B cell (primary cell): Measurements from ENCODE around the gene HMOX1. TPM values are rescaled to one million over a fixed set of nuclear protein-coding genes. Genes with fewer than 3 reads are reported as not detected.
A peak's percentile ranks its signal among the peaks of the same experiment; 100 is the strongest.

ENCODE experiments used
- ATAC-seq: fragments of 200-7000 bp; cut with Tn5 transposase; one replicate; pipeline ENCODE4 v1.10.0; 2021; ENCODE audit warnings: low read depth, mild to moderate bottlenecking, moderate number of reproducible peaks, moderate library complexity
- CTCF ChIA-PET: fragments of 350-600 bp; sonication (Branson Sonifier 250); formaldehyde crosslinking; loops from one replicate; lab custom pipeline; 2021; ENCODE audit warnings: antibody characterized with exemption, inconsistent platforms; lab: Charles Lee
- POLR2A ChIA-PET: fragments of 350-600 bp; sonication (Branson Sonifier 250); formaldehyde crosslinking; loops from one replicate; lab custom pipeline; 2021; ENCODE audit warnings: antibody characterized with exemption; lab: Charles Lee
- DNase-seq: peaks from one replicate; pipeline ENCODE4 v3.0.0; 2013
- H2AFZ ChIP-seq: 2 replicates; pipeline ENCODE4 v1.6.1; 2012; ENCODE audit warnings: mild to moderate bottlenecking, low read depth, low read length; ENCODE audit not compliant: insufficient read depth, poor library complexity, severe bottlenecking
- H3K27ac ChIP-seq, 2 donors: 1 replicate in 1 of 2; 2 replicates in 1 of 2; pipeline ENCODE4 v1.5.1; 2012 to 2013; ENCODE audit warnings: low read length in 2 of 2, mild to moderate bottlenecking in 2 of 2, moderate library complexity in 1 of 2
- H3K27me3 ChIP-seq, 4 experiments: fragments of 200-600 bp in 1 of 4; sonication (generic) in 1 of 4; replicated peaks in 1 of 4; 1 replicate in 2 of 4; 2 replicates in 2 of 4; pipeline versions ENCODE4 v1.6.1 to v1.7.0; 2013 to 2016; ENCODE audit warnings: low read length in 3 of 4, mild to moderate bottlenecking in 2 of 4, mixed read lengths in 1 of 4, moderate library complexity in 1 of 4; ENCODE audit not compliant: insufficient read depth in 4 of 4, control insufficient read depth in 3 of 4; ENCODE audit errors: control extremely low read depth in 1 of 4
- H3K36me3 ChIP-seq, 2 experiments: replicated peaks in 1 of 2; 1 replicate in 1 of 2; 2 replicates in 1 of 2; pipeline versions ENCODE4 v1.6.1 to v1.7.1; 2013; ENCODE audit warnings: low read length in 1 of 2; ENCODE audit not compliant: insufficient read depth in 2 of 2, control insufficient read depth in 1 of 2; ENCODE audit errors: control extremely low read depth in 1 of 2, extremely low read depth in 1 of 2
- H3K4me1 ChIP-seq, 2 donors: fragments of 200-600 bp in 1 of 2; sonication (generic) in 1 of 2; 1 replicate in 1 of 2; 2 replicates in 1 of 2; pipeline versions ENCODE4 v1.5.1 to v1.6.1; 2013 to 2017; ENCODE audit warnings: low read length in 2 of 2; ENCODE audit not compliant: control insufficient read depth in 2 of 2, insufficient read depth in 2 of 2
- H3K4me2 ChIP-seq: replicated peaks from 2 replicates; pipeline ENCODE3; 2012; ENCODE audit warnings: mild to moderate bottlenecking, low read depth, low read length; ENCODE audit not compliant: poor library complexity, severe bottlenecking
- H3K4me3 ChIP-seq, 5 experiments: fragments of 200-600 bp in 1 of 5; sonication (generic) in 1 of 5; 1 replicate in 3 of 5; 2 replicates in 2 of 5; pipeline versions ENCODE4 v1.5.1 to v1.7.0; 2011 to 2016; ENCODE audit warnings: low read length in 4 of 5, mild to moderate bottlenecking in 4 of 5, low read depth in 2 of 5, control low read depth in 1 of 5, moderate library complexity in 1 of 5; ENCODE audit not compliant: insufficient read depth in 1 of 5; ENCODE audit errors: control extremely low read depth in 1 of 5, extremely low read depth in 1 of 5
- H3K79me2 ChIP-seq: fragments of 200-600 bp; sonication (generic); one replicate; pipeline ENCODE4 v1.6.0; 2016; ENCODE audit warnings: low read length; ENCODE audit not compliant: control insufficient read depth, insufficient read depth
- H3K9ac ChIP-seq: fragments of 200-600 bp; sonication (generic); 2 replicates; pipeline ENCODE4 v1.6.1; 2017; ENCODE audit warnings: mild to moderate bottlenecking, low read length, moderate library complexity
- H3K9me3 ChIP-seq, 3 donors: one replicate each; pipeline versions ENCODE4 v1.6.1 to v1.7.1; 2013; ENCODE audit warnings: low read length in 2 of 3; ENCODE audit not compliant: control insufficient read depth in 2 of 3, insufficient read depth in 1 of 3; ENCODE audit errors: control extremely low read depth in 1 of 3
- H4K20me1 ChIP-seq: 2 replicates; pipeline ENCODE4 v1.6.0; 2012; ENCODE audit warnings: mild to moderate bottlenecking, low read length; ENCODE audit not compliant: insufficient read depth, control insufficient read depth, poor library complexity, severe bottlenecking
- H3K27ac Mint-ChIP-seq: one replicate; pipeline ENCODE4 v1.8.0; 2021; ENCODE audit warnings: mixed read lengths
- H3K27me3 Mint-ChIP-seq: one replicate; pipeline ENCODE4 v1.8.0; 2021; ENCODE audit warnings: mixed read lengths
- H3K4me1 Mint-ChIP-seq: one replicate; pipeline ENCODE4 v1.8.0; 2021; ENCODE audit warnings: mixed read lengths
- H3K4me3 Mint-ChIP-seq: one replicate; pipeline ENCODE4 v1.8.0; 2021; ENCODE audit warnings: mixed read lengths
- H3K9me3 Mint-ChIP-seq: one replicate; pipeline ENCODE4 v1.8.0; 2022; ENCODE audit warnings: mixed read lengths; ENCODE audit not compliant: insufficient read depth
- CTCF ChIP-seq: fragments of 200-600 bp; IDR thresholded peaks from one replicate; pipeline ENCODE4 v1.8.0; 2022; ENCODE audit warnings: antibody characterized with exemption, mild to moderate bottlenecking
- EZH2 ChIP-seq: IDR thresholded peaks from 2 replicates; pipeline ENCODE4 v1.6.1; 2012; ENCODE audit warnings: borderline replicate concordance, low read depth, mild to moderate bottlenecking, moderate library complexity, low read length; ENCODE audit not compliant: insufficient read depth, poor library complexity, severe bottlenecking
- WGBS: methylation state at CpG from one replicate; pipeline ENCODE4 v1.1.5; 2013; ENCODE audit warnings: missing lambda C conversion rate; ENCODE audit not compliant: insufficient coverage; 5-methylcytosine and 5-hydroxymethylcytosine counted together
- intact Hi-C: fragments of 100-400 bp; cut with micrococcal nuclease; formaldehyde crosslinking; loops from one replicate; pipeline ENCODE4 v1.10.0; 2022
- polyA minus RNA-seq: library from RNA; depleted of rRNA, polyadenylated mRNA; stranded (reverse); fragments of >200 nt; gene quantifications from 2 replicates; pipeline ENCODE4 v1.2.3, GENCODE V29; 2012
- polyA plus RNA-seq: library from polyadenylated mRNA; depleted of rRNA; stranded (reverse); fragments of >200 nt; gene quantifications from 2 replicates; pipeline ENCODE4 v1.2.3, GENCODE V29; 2012
- total RNA-seq, 2 donors: library from RNA; stranded (reverse); fragments of 120-200 nt in 1 of 2; gene quantifications; 1 replicate in 1 of 2; 2 replicates in 1 of 2; pipeline versions ENCODE4 v1.2.3 to v1.2.4, GENCODE V29; 2013 to 2022

The HMOX1 gene
- total RNA-seq = 21.9 TPM in 2 replicates
- 9.3 TPM for total RNA-seq (2013)
- polyA plus RNA-seq = 4.7 and 9.4 TPM in 2 replicates
- 8.6 and 15.0 TPM in 2 replicates for polyA minus RNA-seq

GRCh38 chr22:35380537-35381423 lies at the start of gene HMOX1:
Gene HMOX1, plus strand, starts transcription at chr22:35381096. Its CDS starts 78 bp downstream, at chr22:35381174.
- Mint-ChIP-seq H3K27ac (peak within 1 kb of the TSS; percentile 82), H3K27me3 (no peaks in the 10 kb centered on the region), H3K9me3 (no peaks in the 10 kb centered on the region), H3K4me3 (peak within 1 kb of the TSS; percentile 86), H3K4me1 (peaks cover 52% of the 10 kb centered on the region)
- H3K4me1 ChIP-seq = peaks cover 35 to 48% of the 10 kb centered on the region in 2 donors
- no peaks in the 10 kb centered on the region for H3K79me2 ChIP-seq
- H3K36me3 ChIP-seq = no peaks in the 10 kb centered on the region
- H3K9ac ChIP-seq = peak within 1 kb of the TSS; percentile 70
- peak within 1 kb of the TSS in 1 of 2 donors; percentile 18 for H3K27ac ChIP-seq
- intact Hi-C loops = loop anchor here (1.0 kb wide), 2 partner anchors 28 to 30 kb away; no protein-coding TSS in a partner anchor
- H3K27me3 ChIP-seq = peaks cover 0 to 13% (median 2%) of the 10 kb centered on the region in 4 experiments
- H3K9me3 ChIP-seq = no peaks in the 10 kb centered on the region
- TF ChIP-seq EZH2 (no peak), CTCF (no peak)
- H2AFZ ChIP-seq = peak within 1 kb of the TSS; percentile 80
- ChIA-PET CTCF (interaction anchor here (0.6 to 5.2 kb wide), 7 partner anchors 9 to 204 kb away, joined by 3 to 34 read pairs (median 5); no protein-coding TSS in a partner anchor), POLR2A (interaction anchor here (0.6 to 3.0 kb wide), 8 partner anchors 12 to 157 kb away, joined by 3 to 19 read pairs (median 4); no protein-coding TSS in a partner anchor)
- DNase-seq (peak; percentile 77), ATAC-seq (peak; percentile 66)
- peak within 1 kb of the TSS; percentile 39 to 73 (median 57) for H3K4me3 ChIP-seq
- WGBS = 5% methylated on average over 43 of the region's 47 CpGs
- H4K20me1 ChIP-seq = no peaks in the 10 kb centered on the region
- H3K4me2 ChIP-seq = peak within 1 kb of the TSS; percentile 87
